A549 (cell line): ENCODE results near the gene GRIPAP1.

ENCODE experiments used
- CBX2 ChIP-seq: fragments of 200-600 bp; sonication (generic); IDR thresholded peaks from 2 replicates; pipeline ENCODE4 v1.6.1; 2016; ENCODE audit warnings: low read depth, mild to moderate bottlenecking, borderline replicate concordance
- CTCF ChIP-seq: fragments of >200 bp; sonication (Bioruptor Twin); formaldehyde crosslinking; IDR thresholded peaks from 3 replicates; pipeline ENCODE4 v1.5.1; 2016
- EHF ChIP-seq: fragments of 250-450 bp; sonication (Bioruptor Pico); IDR thresholded peaks from 2 replicates; pipeline ENCODE4 v1.5.0; 2020; ENCODE audit warnings: mild to moderate bottlenecking
- FOXS1 ChIP-seq: fragments of 250-450 bp; sonication (Bioruptor Pico); IDR thresholded peaks from 2 replicates; pipeline ENCODE4 v1.5.0; 2020; ENCODE audit warnings: mild to moderate bottlenecking, moderate library complexity
- KDM1A ChIP-seq: fragments of 200-600 bp; sonication (generic); IDR thresholded peaks from 2 replicates; pipeline ENCODE4 v1.6.1; 2016; ENCODE audit warnings: low read depth, mild to moderate bottlenecking
- PHF8 ChIP-seq: fragments of 200-600 bp; sonication (generic); IDR thresholded peaks from 2 replicates; pipeline ENCODE4 v1.6.1; 2016; ENCODE audit warnings: low read depth, mild to moderate bottlenecking, antibody characterized with exemption, moderate library complexity, borderline replicate concordance
- POLR2A ChIP-seq: IDR thresholded peaks from 2 replicates; pipeline ENCODE4 v1.6.1; 2012; ENCODE audit warnings: mild to moderate bottlenecking, low read length
- RCOR1 ChIP-seq: fragments of 150-350 bp; IDR thresholded peaks from 2 replicates; pipeline ENCODE4 v1.6.1; 2014; ENCODE audit warnings: antibody characterized with exemption, low read length, low read depth
- RFX5 ChIP-seq: fragments of 450-650 bp; IDR thresholded peaks from 2 replicates; pipeline ENCODE4 v1.7.1; 2014; ENCODE audit warnings: antibody characterized with exemption, mild to moderate bottlenecking, moderate library complexity

GRCh38 chrX:48927123-48927522 lies 74.9 kb downstream of the GRIPAP1 start:
- TF ChIP-seq RFX5 (no peak), CBX2 (no peak), POLR2A (no peak), FOXS1 (CRISPR knock-in tag) (no peak), EHF (CRISPR knock-in tag) (no peak), KDM1A (no peak), PHF8 (no peak), RCOR1 (no peak), CTCF (no peak)
